Epithelial cell of proximal tubule (primary cell): ENCODE results near the gene SPTBN2. TPM values are rescaled to one million over a fixed set of nuclear protein-coding genes. Genes with fewer than 3 reads are reported as not detected.

ENCODE experiments used
- DNase-seq: peaks from one replicate; pipeline ENCODE4 v3.0.0-alpha.2; 2011; ENCODE audit warnings: low read depth
- H3K4me3 ChIP-seq: 2 replicates; pipeline ENCODE4 v1.5.1; 2011; ENCODE audit warnings: low read depth, mild to moderate bottlenecking, low read length
- total RNA-seq: library from RNA; depleted of rRNA; stranded (reverse); fragments of >200 nt; gene quantifications from 2 replicates; pipeline ENCODE4 v1.2.3, GENCODE V29; 2015
- TF ChIP-seq, protein P1 (sequence below): conservative IDR thresholded peaks from 2 replicates; pipeline ENCODE4 v1.5.1; 2012; ENCODE audit warnings: low read depth, mild to moderate bottlenecking, low read length

The SPTBN2 gene
- 63.9 and 78.9 TPM in 2 replicates for total RNA-seq

- DNase-seq = no peak
- H3K4me3 ChIP-seq = peak within 1 kb of the TSS; percentile 54
- TF ChIP-seq, protein P1, sequence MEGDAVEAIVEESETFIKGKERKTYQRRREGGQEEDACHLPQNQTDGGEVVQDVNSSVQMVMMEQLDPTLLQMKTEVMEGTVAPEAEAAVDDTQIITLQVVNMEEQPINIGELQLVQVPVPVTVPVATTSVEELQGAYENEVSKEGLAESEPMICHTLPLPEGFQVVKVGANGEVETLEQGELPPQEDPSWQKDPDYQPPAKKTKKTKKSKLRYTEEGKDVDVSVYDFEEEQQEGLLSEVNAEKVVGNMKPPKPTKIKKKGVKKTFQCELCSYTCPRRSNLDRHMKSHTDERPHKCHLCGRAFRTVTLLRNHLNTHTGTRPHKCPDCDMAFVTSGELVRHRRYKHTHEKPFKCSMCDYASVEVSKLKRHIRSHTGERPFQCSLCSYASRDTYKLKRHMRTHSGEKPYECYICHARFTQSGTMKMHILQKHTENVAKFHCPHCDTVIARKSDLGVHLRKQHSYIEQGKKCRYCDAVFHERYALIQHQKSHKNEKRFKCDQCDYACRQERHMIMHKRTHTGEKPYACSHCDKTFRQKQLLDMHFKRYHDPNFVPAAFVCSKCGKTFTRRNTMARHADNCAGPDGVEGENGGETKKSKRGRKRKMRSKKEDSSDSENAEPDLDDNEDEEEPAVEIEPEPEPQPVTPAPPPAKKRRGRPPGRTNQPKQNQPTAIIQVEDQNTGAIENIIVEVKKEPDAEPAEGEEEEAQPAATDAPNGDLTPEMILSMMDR = no peak
Observed at GRCh38 chr11:66728693-66729385, at the start of gene SPTBN2. Gene SPTBN2, minus strand, starts transcription at chr11:66729216. Its CDS starts 7,976 bp downstream, at chr11:66721240.

DNA sequence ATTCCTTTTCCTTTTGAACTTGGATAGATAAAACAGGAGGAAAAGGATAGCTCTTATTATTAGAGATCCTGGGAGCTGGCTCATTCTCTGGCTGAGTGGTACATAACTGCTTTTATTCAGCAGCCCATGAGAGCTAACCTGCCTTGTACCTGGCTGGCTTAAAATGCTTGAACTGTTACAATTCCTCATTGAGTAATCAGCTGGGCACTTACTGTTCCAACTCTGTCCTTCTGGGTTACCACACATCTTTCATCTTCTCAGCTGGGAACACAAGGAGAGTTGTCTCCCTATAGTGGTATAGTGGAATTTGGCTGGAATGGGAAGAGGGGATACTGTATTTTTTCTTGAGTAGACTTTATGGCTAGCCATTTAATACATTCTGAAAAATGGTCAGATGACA is 39.8 kb upstream of the SPTBN2 start:
- TF ChIP-seq, protein P1 = no peak
- DNase-seq = no peak
- H3K4me3 ChIP-seq = no peak overlapping the region

DNA sequence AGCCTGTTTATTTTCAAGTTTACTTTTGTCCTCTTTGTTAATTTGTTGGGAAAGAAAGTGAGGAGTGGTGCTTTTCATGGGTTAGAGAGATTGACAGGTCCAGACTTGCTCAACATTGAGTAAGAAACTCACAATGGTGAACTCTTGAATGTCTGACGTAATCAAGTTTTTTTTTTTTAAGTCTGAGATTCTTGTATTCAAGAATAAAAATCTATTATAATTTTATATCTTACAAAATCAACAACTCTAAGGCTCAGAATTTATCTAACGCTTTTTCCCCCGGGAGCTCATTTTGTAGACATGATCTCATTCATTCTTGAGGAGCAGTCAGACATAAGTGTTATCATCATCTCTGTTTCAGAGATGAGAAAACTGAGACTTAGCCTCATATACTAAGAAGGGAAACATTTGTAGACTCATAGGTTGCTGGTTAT is 39.1 kb upstream of the SPTBN2 start:
- DNase-seq = peak; percentile 73
- no peak overlapping the region for H3K4me3 ChIP-seq
- TF ChIP-seq, protein P1 = no peak

- TF ChIP-seq, protein P1 = no peak
- DNase-seq = no peak
- no peak overlapping the region for H3K4me3 ChIP-seq
Observed at GRCh38 chr11:66767666-66768065, 38.6 kb upstream of the SPTBN2 start.

GRCh38 chr11:66766681-66767080 is 37.7 kb upstream of the SPTBN2 start:
- no peak for DNase-seq
- no peak overlapping the region for H3K4me3 ChIP-seq
- TF ChIP-seq, protein P1 = no peak

DNA sequence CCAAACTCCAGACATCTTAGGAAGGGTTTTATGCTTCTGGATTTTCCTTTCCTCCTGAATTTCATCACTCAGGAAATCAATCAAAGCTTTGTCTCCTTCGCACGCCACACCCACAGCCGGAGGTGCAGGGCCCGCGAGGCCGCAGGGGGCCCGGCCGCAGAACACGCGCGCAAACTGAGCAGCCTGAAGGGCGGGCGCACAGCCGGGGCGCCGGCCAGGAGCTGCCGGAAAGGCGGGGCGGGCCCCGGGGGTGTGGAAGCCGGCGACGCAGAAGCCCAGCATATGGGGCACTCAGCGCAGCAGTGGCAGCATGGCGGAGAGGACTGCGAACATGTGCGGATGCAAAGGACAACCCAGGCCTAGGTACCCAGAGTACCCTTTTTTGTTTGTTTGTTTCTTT is 33.1 kb upstream of the SPTBN2 start:
- no peak for DNase-seq
- no peak overlapping the region for H3K4me3 ChIP-seq
- TF ChIP-seq, protein P1 = no peak

DNA sequence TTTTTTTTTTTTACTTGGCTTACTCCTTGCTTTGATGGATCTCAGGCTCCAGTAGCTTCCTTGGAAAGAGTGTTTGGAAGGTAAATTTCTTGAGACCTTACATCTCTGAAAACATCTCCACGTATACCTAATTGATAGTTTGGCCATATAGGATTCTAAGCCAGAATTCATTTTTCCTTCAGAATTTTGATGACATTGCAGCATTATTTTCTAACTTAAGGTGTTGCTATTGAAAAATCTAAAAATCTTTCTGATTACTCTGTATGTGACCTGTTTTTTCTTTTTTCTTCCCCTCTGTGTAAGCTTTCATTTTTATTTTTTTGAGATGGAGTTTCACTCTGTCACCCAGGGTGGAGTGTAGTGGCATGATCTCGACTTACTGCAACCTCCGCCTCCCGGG is 23.1 kb upstream of the SPTBN2 start:
- no peak overlapping the region for H3K4me3 ChIP-seq
- TF ChIP-seq, protein P1 = no peak
- DNase-seq = no peak
